Keratinocyte (primary cell): ENCODE measurements around the gene SMR3A. TPM values are rescaled to one million over a fixed set of nuclear protein-coding genes. Genes with fewer than 3 reads are reported as not detected.

ENCODE experiments used
- DNase-seq: peaks from one replicate; pipeline ENCODE4 v3.0.0-alpha.2; 2011; ENCODE audit warnings: low read depth, missing footprints, low spot score
- FAIRE-seq: peaks from 2 replicates; lab custom pipeline; 2011; peaks lifted over from hg19 to GRCh38; lab: Jason Lieb, UNC
- H2AFZ ChIP-seq: 2 replicates; pipeline ENCODE4 v1.6.0; 2012; ENCODE audit warnings: low read length, control low read depth, inconsistent platforms; ENCODE audit not compliant: control insufficient read depth
- H3K27ac ChIP-seq: 2 replicates; pipeline ENCODE4 v1.5.1; 2011; ENCODE audit warnings: low read length; ENCODE audit not compliant: control insufficient read depth, insufficient read depth
- H3K27me3 ChIP-seq: 3 replicates; pipeline ENCODE4 v1.6.0; 2011; ENCODE audit warnings: low read length; ENCODE audit not compliant: control insufficient read depth, insufficient read depth; ENCODE audit errors: extremely low read depth
- H3K36me3 ChIP-seq, 2 experiments: 2 replicates in 1 of 2; 3 replicates in 1 of 2; pipeline ENCODE4 v1.5.1; 2011; ENCODE audit warnings: low read length in 2 of 2, mild to moderate bottlenecking in 1 of 2; ENCODE audit not compliant: control insufficient read depth in 2 of 2, insufficient read depth in 2 of 2; ENCODE audit errors: extremely low read depth in 1 of 2
- H3K4me1 ChIP-seq: 3 replicates; pipeline ENCODE4 v1.5.1; 2011; ENCODE audit warnings: low read length; ENCODE audit not compliant: control insufficient read depth, insufficient read depth; ENCODE audit errors: extremely low read depth
- H3K4me2 ChIP-seq: 3 replicates; pipeline ENCODE4 v1.6.0; 2011; ENCODE audit warnings: low read depth, low read length; ENCODE audit not compliant: control insufficient read depth, insufficient read depth; ENCODE audit errors: extremely low read depth
- H3K4me3 ChIP-seq, 3 experiments: fragments of 200-600 bp in 1 of 3; sonication (generic) in 1 of 3; 2 replicates in 2 of 3; 3 replicates in 1 of 3; pipeline ENCODE4 v1.5.1; 2011 to 2016; ENCODE audit warnings: low read length in 3 of 3, mild to moderate bottlenecking in 3 of 3, control low read depth in 2 of 3, inconsistent platforms in 1 of 3, low read depth in 1 of 3, mixed read lengths in 1 of 3, mixed run types in 1 of 3, moderate library complexity in 1 of 3; ENCODE audit not compliant: control insufficient read depth in 2 of 3, insufficient read depth in 2 of 3; ENCODE audit errors: extremely low read depth in 1 of 3
- H3K79me2 ChIP-seq: 2 replicates; pipeline ENCODE4 v1.6.0; 2012; ENCODE audit warnings: low read length; ENCODE audit not compliant: control insufficient read depth, insufficient read depth
- H3K9ac ChIP-seq: 3 replicates; pipeline ENCODE4 v1.6.0; 2011; ENCODE audit warnings: low read length; ENCODE audit not compliant: control insufficient read depth, insufficient read depth; ENCODE audit errors: extremely low read depth
- H3K9me1 ChIP-seq: 3 replicates; pipeline ENCODE4 v1.6.0; 2011; ENCODE audit warnings: low read length; ENCODE audit not compliant: control insufficient read depth, insufficient read depth; ENCODE audit errors: extremely low read depth
- H3K9me3 ChIP-seq: 2 replicates; pipeline ENCODE4 v1.5.1; 2012; ENCODE audit warnings: low read depth, low read length; ENCODE audit not compliant: control insufficient read depth
- H4K20me1 ChIP-seq: 3 replicates; pipeline ENCODE4 v1.6.0; 2011; ENCODE audit warnings: low read length; ENCODE audit not compliant: control insufficient read depth, insufficient read depth; ENCODE audit errors: extremely low read depth
- EZH2 ChIP-seq: IDR thresholded peaks from one replicate; pipeline ENCODE4 v1.6.1; 2012; ENCODE audit warnings: inconsistent platforms, mild to moderate bottlenecking, low read length, moderate library complexity
- dilution Hi-C: fragments of 300-500 bp; cut with MboI; formaldehyde crosslinking; loops from one replicate; pipeline ENCODE4 v1.7.0; 2020; ENCODE audit warnings: low sequenced_read_pairs; ENCODE audit not compliant: extremely low pct_ligation_motif_present
- polyA plus RNA-seq, 5 experiments: library from polyadenylated mRNA; depleted of rRNA in 3 of 5; stranded (reverse) in 3 of 5; stranded (forward) in 1 of 5; unstranded in 1 of 5; fragments of >200 nt; gene quantifications; 1 replicate in 1 of 5; 2 replicates in 3 of 5; 3 replicates in 1 of 5; pipeline versions ENCODE4 v1.2.1 to v1.2.3, GENCODE V29; 2011 to 2012; ENCODE audit warnings: missing spikeins in 2 of 5, low read depth in 1 of 5, low replicate concordance in 1 of 5
- TF ChIP-seq, protein P1 (sequence below), 3 experiments: IDR thresholded peaks in 1 of 3; conservative IDR thresholded peaks in 1 of 3; optimal IDR thresholded peaks in 1 of 3; 2 replicates in 2 of 3; 3 replicates in 1 of 3; pipeline versions ENCODE3 to v1.5.1; 2011; ENCODE audit warnings: low read length in 3 of 3, mild to moderate bottlenecking in 3 of 3, moderate library complexity in 2 of 3, control low read depth in 1 of 3, inconsistent platforms in 1 of 3; ENCODE audit not compliant: insufficient read depth in 2 of 3; ENCODE audit errors: extremely low read depth in 1 of 3

SMR3A gene
- polyA plus RNA-seq, 1 donor (not counting 4 experiments of a cell fraction or from before 2014, with no cell fraction given), result not detected

DNA sequence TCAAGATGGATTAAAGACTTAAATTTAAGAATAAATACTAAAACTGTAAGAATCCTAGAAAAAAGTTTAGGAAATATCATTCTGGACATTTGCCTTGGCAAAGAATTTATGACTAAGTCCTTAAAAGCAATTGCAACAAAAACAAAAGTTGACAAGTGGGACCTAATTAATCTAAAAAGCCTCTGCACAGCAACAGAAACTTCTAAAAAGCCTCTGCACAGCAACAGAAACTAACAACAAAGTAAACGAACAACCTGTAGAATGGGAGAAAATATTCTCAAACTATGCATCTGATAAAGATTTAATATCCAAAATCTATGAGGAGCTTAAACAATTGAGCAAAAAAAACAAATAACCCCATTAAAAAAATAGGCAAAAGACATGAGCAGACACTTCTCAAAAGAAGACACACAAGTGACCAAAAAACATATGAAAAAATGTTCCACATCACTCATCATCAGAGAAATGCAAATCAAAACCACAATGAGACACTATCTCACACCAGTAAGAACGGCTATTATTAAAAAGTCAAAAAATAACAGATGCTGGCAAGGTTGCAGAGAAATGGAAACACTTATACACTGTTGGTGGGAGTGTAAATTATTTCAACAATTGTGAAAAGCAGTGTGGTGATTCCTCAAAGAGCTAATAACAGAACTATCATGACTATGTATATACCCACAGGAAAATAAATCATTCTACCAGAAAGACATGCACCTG, 31.7 kb downstream of the SMR3A start:
- no peaks in the 10 kb centered on the region for H3K36me3 ChIP-seq
- DNase-seq, result no peak
- no peak overlapping the region for H3K4me2 ChIP-seq
- no peak for FAIRE-seq
- H3K9me1 ChIP-seq, result no peaks in the 10 kb centered on the region
- no peaks in the 10 kb centered on the region for H4K20me1 ChIP-seq
- no peaks in the 10 kb centered on the region for H3K4me1 ChIP-seq
- no peak overlapping the region for H2AFZ ChIP-seq
- H3K9ac ChIP-seq, result no peak overlapping the region
- dilution Hi-C loops, result loop anchor here (10.0 kb wide), 1 partner anchor 487 kb away; no protein-coding TSS in a partner anchor
- no peaks in the 10 kb centered on the region for H3K9me3 ChIP-seq
- no peak for TF ChIP-seq EZH2
- TF ChIP-seq, protein P1, sequence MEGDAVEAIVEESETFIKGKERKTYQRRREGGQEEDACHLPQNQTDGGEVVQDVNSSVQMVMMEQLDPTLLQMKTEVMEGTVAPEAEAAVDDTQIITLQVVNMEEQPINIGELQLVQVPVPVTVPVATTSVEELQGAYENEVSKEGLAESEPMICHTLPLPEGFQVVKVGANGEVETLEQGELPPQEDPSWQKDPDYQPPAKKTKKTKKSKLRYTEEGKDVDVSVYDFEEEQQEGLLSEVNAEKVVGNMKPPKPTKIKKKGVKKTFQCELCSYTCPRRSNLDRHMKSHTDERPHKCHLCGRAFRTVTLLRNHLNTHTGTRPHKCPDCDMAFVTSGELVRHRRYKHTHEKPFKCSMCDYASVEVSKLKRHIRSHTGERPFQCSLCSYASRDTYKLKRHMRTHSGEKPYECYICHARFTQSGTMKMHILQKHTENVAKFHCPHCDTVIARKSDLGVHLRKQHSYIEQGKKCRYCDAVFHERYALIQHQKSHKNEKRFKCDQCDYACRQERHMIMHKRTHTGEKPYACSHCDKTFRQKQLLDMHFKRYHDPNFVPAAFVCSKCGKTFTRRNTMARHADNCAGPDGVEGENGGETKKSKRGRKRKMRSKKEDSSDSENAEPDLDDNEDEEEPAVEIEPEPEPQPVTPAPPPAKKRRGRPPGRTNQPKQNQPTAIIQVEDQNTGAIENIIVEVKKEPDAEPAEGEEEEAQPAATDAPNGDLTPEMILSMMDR (optimal IDR thresholded peaks at IDR 0.05 in 1 of 3, IDR thresholded peaks at IDR 0.05 in 1 of 3, conservative IDR thresholded peaks at IDR 0.05 in 1 of 3; ENCODE audit: extremely low read depth in 1 of 3, insufficient read depth in 2 of 3, low read length in 3 of 3), result no peak
- H3K79me2 ChIP-seq, result no peaks in the 10 kb centered on the region
- H3K27me3 ChIP-seq, result no peaks in the 10 kb centered on the region
- H3K27ac ChIP-seq, result no peak overlapping the region
- no peak overlapping the region for H3K4me3 ChIP-seq

DNA sequence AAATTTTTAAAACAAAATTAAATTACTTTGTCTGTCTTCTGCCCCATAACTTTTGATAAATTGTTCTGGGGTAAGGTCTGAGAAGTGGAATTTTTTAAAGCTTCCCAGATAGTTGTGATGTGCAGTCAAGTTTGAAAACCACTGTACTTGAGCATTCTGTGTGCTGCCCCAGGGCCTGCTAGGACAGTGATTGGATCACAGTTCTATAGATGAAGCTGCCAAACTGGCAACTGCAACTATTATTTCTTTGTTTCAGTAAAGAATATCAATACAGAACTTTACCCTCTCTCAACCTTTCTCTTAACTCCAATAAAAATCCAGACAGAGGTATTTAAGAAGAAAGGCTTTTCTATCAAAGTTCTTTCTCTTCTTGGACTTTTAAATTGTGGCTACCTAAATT, 37.0 kb downstream of the SMR3A start, which contains the start of gene OPRPN:
OPRPN (plus strand) TSS at position 361 of the 400 bp plus-strand sequence. CDS start 1,346 bp downstream, outside the sequence.
- TF ChIP-seq, protein P1 (optimal IDR thresholded peaks at IDR 0.05 in 1 of 3, IDR thresholded peaks at IDR 0.05 in 1 of 3, conservative IDR thresholded peaks at IDR 0.05 in 1 of 3; ENCODE audit: extremely low read depth in 1 of 3, insufficient read depth in 2 of 3, low read length in 3 of 3), result no peak
- no peak for TF ChIP-seq EZH2
- no peak within 1 kb of the TSS for H3K4me2 ChIP-seq

More for the DNA sequence above, 37.0 kb downstream of the SMR3A start, which contains the start of gene OPRPN:
- Histone ChIP-seq H3K27me3 (no peaks in the 10 kb centered on the region), H3K9me1 (no peaks in the 10 kb centered on the region), H3K27ac (no peak within 1 kb of the TSS), H3K4me3 (no peak within 1 kb of the TSS), H3K36me3 (no peaks in the 10 kb centered on the region), H3K9me3 (no peaks in the 10 kb centered on the region), H3K4me1 (no peaks in the 10 kb centered on the region), H4K20me1 (no peaks in the 10 kb centered on the region), H2AFZ (no peak within 1 kb of the TSS), H3K79me2 (no peaks in the 10 kb centered on the region), H3K9ac (no peak within 1 kb of the TSS)
- FAIRE-seq (no peak), DNase-seq (no peak)
- dilution Hi-C loops, result loop anchor here (10.0 kb wide), 1 partner anchor 493 kb away; no protein-coding TSS in a partner anchor
